Karpas-422 (cell line): ENCODE measurements around the gene MAGEE1. TPM values are rescaled to one million over a fixed set of nuclear protein-coding genes. Genes with fewer than 3 reads are reported as not detected.

Experiments
- DNase-seq: peaks from one replicate; pipeline ENCODE4 v3.0.0-alpha.2; 2015
- H2AFZ ChIP-seq: fragments of 200-600 bp; sonication (generic); 2 replicates; pipeline ENCODE4 v1.6.1; 2014; ENCODE audit warnings: antibody characterized with exemption, low read length, mixed read lengths
- H3K27ac ChIP-seq: fragments of 200-600 bp; sonication (generic); 2 replicates; pipeline ENCODE4 v1.5.1; 2014; ENCODE audit warnings: mild to moderate bottlenecking, low read length, moderate library complexity
- H3K27me3 ChIP-seq: fragments of 200-600 bp; sonication (generic); 2 replicates; pipeline ENCODE4 v1.6.1; 2014; ENCODE audit warnings: low read length, mixed read lengths
- H3K36me3 ChIP-seq: fragments of 200-600 bp; sonication (generic); 2 replicates; pipeline ENCODE4 v1.6.1; 2014; ENCODE audit warnings: low read length, mixed read lengths; ENCODE audit not compliant: insufficient read depth
- H3K4me1 ChIP-seq: fragments of 200-600 bp; sonication (generic); 2 replicates; pipeline ENCODE4 v1.6.1; 2014; ENCODE audit warnings: mild to moderate bottlenecking, low read length, mixed read lengths
- H3K4me2 ChIP-seq: fragments of 200-600 bp; sonication (generic); 2 replicates; pipeline ENCODE4 v1.6.1; 2014; ENCODE audit warnings: low read length, low read depth, mild to moderate bottlenecking; ENCODE audit not compliant: poor library complexity, severe bottlenecking
- H3K4me3 ChIP-seq: fragments of 200-600 bp; sonication (generic); 2 replicates; pipeline ENCODE4 v1.5.1; 2014; ENCODE audit warnings: mild to moderate bottlenecking, antibody characterized with exemption, low read length, mixed read lengths
- H3K79me2 ChIP-seq: fragments of 200-600 bp; sonication (generic); 2 replicates; pipeline ENCODE4 v1.6.1; 2014; ENCODE audit warnings: mild to moderate bottlenecking, low read length, mixed read lengths
- H3K9ac ChIP-seq: fragments of 200-600 bp; sonication (generic); 2 replicates; pipeline ENCODE4 v1.6.0; 2014; ENCODE audit warnings: low read length
- H3K9me2 ChIP-seq: fragments of 200-600 bp; sonication (generic), shearing (Covaris generic); replicated peaks from 2 replicates; pipeline ENCODE4 v1.6.0; 2014; ENCODE audit warnings: mild to moderate bottlenecking, low read length, moderate library complexity; ENCODE audit not compliant: insufficient read depth
- H3K9me3 ChIP-seq: fragments of 300-700, 200-600 bp; sonication (generic); 2 replicates; pipeline ENCODE4 v1.6.1; 2014; ENCODE audit warnings: low read length, mixed read lengths
- H4K20me1 ChIP-seq: fragments of 200-600 bp; sonication (generic); 2 replicates; pipeline ENCODE4 v1.6.1; 2014; ENCODE audit warnings: mild to moderate bottlenecking, antibody characterized with exemption, low read length, low read depth; ENCODE audit not compliant: insufficient read depth
- total RNA-seq: library from RNA; depleted of rRNA; stranded (reverse); fragments of >200 nt; shearing (Covaris generic); gene quantifications from 2 replicates; pipeline ENCODE4 v1.2.3, GENCODE V29; 2014; ENCODE audit warnings: low replicate concordance; rRNA removed

Gene MAGEE1, protein sequence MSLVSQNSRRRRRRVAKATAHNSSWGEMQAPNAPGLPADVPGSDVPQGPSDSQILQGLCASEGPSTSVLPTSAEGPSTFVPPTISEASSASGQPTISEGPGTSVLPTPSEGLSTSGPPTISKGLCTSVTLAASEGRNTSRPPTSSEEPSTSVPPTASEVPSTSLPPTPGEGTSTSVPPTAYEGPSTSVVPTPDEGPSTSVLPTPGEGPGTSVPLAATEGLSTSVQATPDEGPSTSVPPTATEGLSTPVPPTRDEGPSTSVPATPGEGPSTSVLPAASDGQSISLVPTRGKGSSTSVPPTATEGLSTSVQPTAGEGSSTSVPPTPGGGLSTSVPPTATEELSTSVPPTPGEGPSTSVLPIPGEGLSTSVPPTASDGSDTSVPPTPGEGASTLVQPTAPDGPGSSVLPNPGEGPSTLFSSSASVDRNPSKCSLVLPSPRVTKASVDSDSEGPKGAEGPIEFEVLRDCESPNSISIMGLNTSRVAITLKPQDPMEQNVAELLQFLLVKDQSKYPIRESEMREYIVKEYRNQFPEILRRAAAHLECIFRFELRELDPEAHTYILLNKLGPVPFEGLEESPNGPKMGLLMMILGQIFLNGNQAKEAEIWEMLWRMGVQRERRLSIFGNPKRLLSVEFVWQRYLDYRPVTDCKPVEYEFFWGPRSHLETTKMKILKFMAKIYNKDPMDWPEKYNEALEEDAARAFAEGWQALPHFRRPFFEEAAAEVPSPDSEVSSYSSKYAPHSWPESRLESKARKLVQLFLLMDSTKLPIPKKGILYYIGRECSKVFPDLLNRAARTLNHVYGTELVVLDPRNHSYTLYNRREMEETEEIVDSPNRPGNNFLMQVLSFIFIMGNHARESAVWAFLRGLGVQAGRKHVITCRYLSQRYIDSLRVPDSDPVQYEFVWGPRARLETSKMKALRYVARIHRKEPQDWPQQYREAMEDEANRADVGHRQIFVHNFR
- total RNA-seq = 0.76 and 0.78 TPM in 2 replicates

DNA sequence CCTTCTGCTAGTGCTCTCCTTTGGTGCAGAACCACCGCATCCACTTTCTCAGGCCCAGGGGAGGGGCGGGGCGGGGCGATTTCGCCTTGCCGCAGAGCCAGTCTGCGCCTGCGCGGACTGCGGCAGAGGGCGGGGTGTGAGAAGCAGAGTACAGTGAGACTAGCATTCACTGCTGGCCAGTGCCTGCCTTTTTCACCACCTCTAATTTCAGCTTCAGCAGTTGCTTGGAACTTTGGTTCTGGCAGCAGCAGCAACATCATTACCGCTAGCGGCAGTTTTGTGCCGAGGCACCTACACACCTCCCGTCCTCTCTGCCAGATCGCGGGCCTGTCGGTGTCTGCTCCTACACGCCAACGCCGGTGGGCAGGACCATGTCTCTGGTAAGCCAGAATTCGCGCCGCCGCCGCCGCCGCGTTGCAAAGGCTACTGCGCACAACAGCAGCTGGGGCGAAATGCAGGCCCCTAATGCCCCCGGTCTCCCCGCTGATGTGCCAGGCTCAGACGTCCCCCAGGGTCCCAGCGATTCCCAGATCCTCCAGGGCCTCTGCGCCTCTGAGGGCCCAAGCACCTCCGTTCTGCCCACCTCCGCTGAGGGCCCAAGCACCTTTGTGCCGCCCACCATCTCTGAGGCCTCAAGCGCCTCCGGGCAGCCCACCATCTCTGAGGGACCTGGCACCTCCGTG lies at the start of gene MAGEE1:
TSS of gene MAGEE1 (plus strand) at position 151 of the 683 bp plus-strand sequence. CDS start at position 372, 221 bp downstream.
- Histone ChIP-seq H3K27ac (no peak within 1 kb of the TSS), H2AFZ (peak within 1 kb of the TSS; percentile 44; the same call in 1 of the 2 replicates), H3K4me1 (peaks cover 4% of the 10 kb centered on the region), H4K20me1 (no peaks in the 10 kb centered on the region), H3K36me3 (no peaks in the 10 kb centered on the region), H3K4me2 (peak within 1 kb of the TSS; percentile 56), H3K9me2 (no peaks in the 10 kb centered on the region), H3K9me3 (no peaks in the 10 kb centered on the region), H3K4me3 (peak within 1 kb of the TSS; percentile 76), H3K79me2 (no peaks in the 10 kb centered on the region), H3K9ac (peak within 1 kb of the TSS; percentile 76), H3K27me3 (no peaks in the 10 kb centered on the region)
- DNase-seq = peak; percentile 90

DNA sequence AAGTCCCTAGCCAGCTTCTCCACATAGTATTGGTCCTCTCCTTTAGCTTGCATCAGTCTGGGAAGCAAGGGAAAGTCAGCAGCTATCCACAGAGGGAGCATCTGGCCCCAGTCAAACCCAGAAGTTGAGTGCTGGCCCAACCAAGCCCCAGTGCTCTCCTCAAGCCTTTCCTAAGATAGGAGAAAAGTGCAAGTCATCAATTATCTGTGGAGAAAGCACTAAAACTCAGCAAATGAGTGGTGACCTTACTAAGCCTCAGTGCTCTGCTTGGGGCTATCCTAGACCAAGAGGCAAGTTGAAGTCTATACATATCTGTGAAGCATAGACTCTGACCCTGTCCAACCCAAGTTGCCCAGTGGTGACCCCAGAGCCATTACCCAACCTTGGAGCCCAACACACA lies 28.5 kb upstream of the MAGEE1 start:
- Histone ChIP-seq H4K20me1 (no peaks in the 10 kb centered on the region), H3K79me2 (no peaks in the 10 kb centered on the region), H3K36me3 (no peaks in the 10 kb centered on the region), H2AFZ (no peak overlapping the region), H3K9ac (no peak overlapping the region), H3K9me3 (no peaks in the 10 kb centered on the region), H3K4me3 (no peak overlapping the region), H3K27me3 (no peaks in the 10 kb centered on the region), H3K4me1 (no peaks in the 10 kb centered on the region), H3K4me2 (no peak overlapping the region), H3K9me2 (no peaks in the 10 kb centered on the region), H3K27ac (no peak overlapping the region)
- DNase-seq = no peak

DNA sequence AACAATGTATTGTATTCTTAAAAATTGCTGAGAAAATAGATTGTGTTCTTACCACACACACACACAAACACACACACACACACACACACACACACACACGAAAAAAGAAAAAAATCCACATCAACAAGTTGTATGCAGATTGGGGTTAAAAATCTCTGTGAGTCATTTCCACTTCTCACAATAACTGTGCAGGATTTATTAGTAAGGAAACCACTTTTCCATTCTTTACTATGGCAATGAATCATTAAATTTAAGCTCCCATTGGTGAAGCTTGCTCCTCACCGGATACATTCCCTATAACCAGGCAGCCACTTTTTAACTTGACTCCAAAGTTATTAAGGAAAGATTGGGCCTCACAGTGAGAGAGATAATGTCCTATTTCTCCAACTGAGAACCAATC lies 19.7 kb upstream of the MAGEE1 start:
- H3K9me3 ChIP-seq = peaks cover 2% of the 10 kb centered on the region; the same call in 1 of the 2 replicates
- DNase-seq = no peak

DNA sequence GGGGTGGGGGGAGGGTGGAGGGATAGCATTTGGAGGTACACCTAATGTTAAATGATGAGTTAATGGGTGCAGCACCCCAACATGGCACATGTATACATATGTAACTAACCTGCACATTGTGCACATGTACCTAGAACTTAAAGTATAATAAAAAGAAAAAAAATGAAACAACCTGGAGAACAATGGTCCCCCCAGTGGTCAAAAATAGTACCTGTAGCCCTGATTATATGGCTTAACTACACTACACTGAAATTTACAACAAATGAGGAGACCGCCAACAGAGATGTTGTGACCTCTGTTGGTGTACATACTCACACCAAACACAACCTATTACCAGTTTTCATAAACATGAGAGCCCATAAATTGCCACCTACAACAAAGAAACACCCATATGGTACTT lies 7.3 kb upstream of the MAGEE1 start:
- Histone ChIP-seq H3K9me3 (no peaks in the 10 kb centered on the region), H3K27ac (no peak overlapping the region), H3K9ac (no peak overlapping the region), H2AFZ (no peak overlapping the region), H3K4me1 (no peaks in the 10 kb centered on the region), H4K20me1 (no peaks in the 10 kb centered on the region), H3K79me2 (no peaks in the 10 kb centered on the region), H3K36me3 (no peaks in the 10 kb centered on the region), H3K27me3 (no peaks in the 10 kb centered on the region), H3K4me2 (no peak overlapping the region), H3K4me3 (no peak overlapping the region), H3K9me2 (no peaks in the 10 kb centered on the region)
- peak; percentile 45 for DNase-seq

More for the DNA sequence above, 19.7 kb upstream of the MAGEE1 start:
- Histone ChIP-seq H4K20me1 (no peaks in the 10 kb centered on the region), H3K36me3 (no peaks in the 10 kb centered on the region), H3K4me1 (no peaks in the 10 kb centered on the region), H3K9ac (no peak overlapping the region), H3K27ac (no peak overlapping the region), H3K4me2 (no peak overlapping the region), H3K9me2 (no peaks in the 10 kb centered on the region), H2AFZ (no peak overlapping the region), H3K4me3 (no peak overlapping the region), H3K79me2 (no peaks in the 10 kb centered on the region), H3K27me3 (no peaks in the 10 kb centered on the region)

DNA sequence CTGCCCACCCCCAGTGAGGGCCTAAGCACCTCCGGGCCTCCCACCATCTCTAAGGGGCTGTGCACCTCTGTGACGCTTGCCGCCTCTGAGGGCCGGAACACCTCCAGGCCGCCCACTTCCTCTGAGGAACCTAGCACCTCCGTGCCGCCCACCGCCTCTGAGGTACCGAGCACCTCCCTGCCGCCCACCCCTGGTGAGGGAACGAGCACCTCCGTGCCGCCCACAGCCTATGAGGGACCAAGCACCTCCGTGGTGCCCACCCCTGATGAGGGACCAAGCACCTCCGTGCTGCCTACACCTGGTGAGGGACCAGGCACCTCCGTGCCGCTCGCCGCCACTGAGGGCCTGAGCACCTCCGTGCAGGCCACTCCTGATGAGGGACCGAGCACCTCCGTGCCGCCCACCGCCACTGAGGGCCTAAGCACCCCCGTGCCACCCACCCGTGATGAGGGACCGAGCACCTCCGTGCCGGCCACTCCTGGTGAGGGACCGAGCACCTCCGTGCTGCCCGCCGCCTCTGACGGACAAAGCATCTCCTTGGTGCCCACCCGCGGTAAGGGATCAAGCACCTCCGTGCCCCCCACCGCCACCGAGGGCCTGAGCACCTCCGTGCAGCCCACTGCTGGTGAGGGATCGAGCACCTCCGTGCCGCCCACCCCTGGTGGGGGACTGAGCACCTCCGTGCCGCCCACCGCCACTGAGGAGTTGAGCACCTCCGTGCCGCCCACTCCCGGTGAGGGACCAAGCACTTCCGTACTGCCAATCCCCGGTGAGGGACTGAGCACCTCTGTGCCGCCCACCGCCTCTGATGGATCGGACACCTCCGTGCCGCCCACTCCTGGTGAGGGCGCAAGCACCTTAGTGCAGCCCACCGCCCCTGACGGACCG lies 977 bp downstream of the MAGEE1 start:
- H3K4me2 ChIP-seq = peak overlapping the region; percentile 56
- no peaks in the 10 kb centered on the region for H3K9me3 ChIP-seq
- H2AFZ ChIP-seq = peak overlapping the region; percentile 44; the same call in 1 of the 2 replicates
- no peaks in the 10 kb centered on the region for H3K27me3 ChIP-seq
- H3K4me3 ChIP-seq = peak overlapping the region; percentile 76
- no peaks in the 10 kb centered on the region for H3K9me2 ChIP-seq
- no peak overlapping the region for H3K27ac ChIP-seq
- H3K79me2 ChIP-seq = no peaks in the 10 kb centered on the region
- H3K36me3 ChIP-seq = no peaks in the 10 kb centered on the region
- H3K9ac ChIP-seq = peak overlapping the region; percentile 76
- DNase-seq = peak; percentile 55
- H4K20me1 ChIP-seq = no peaks in the 10 kb centered on the region
- peaks cover 4% of the 10 kb centered on the region for H3K4me1 ChIP-seq

DNA sequence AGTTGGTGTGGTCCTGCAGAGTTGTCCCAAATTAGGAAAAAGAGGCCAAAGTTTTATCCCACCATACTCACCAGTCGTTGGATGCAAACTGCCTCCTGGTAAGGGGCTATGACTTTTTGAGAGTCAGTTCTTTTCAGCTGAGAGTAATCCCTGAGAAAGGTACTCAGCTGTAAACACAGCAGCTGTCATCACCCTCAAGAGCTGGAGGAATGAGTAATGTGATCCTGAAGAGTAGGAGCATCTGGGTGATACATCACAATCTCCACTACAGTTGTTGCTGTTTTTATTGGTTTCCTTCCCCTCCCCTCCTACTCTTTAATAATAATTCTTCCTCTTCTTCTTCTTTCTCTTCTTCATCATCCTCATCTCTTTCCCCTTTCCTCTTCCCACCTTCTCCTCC lies 5.7 kb downstream of the MAGEE1 start:
- Histone ChIP-seq H2AFZ (no peak overlapping the region), H3K9me3 (no peaks in the 10 kb centered on the region), H3K27me3 (no peaks in the 10 kb centered on the region), H3K27ac (no peak overlapping the region), H3K36me3 (no peaks in the 10 kb centered on the region), H4K20me1 (no peaks in the 10 kb centered on the region), H3K4me2 (no peak overlapping the region), H3K9ac (no peak overlapping the region), H3K4me3 (no peak overlapping the region), H3K9me2 (no peaks in the 10 kb centered on the region), H3K4me1 (no peaks in the 10 kb centered on the region), H3K79me2 (no peaks in the 10 kb centered on the region)
- DNase-seq = no peak

DNA sequence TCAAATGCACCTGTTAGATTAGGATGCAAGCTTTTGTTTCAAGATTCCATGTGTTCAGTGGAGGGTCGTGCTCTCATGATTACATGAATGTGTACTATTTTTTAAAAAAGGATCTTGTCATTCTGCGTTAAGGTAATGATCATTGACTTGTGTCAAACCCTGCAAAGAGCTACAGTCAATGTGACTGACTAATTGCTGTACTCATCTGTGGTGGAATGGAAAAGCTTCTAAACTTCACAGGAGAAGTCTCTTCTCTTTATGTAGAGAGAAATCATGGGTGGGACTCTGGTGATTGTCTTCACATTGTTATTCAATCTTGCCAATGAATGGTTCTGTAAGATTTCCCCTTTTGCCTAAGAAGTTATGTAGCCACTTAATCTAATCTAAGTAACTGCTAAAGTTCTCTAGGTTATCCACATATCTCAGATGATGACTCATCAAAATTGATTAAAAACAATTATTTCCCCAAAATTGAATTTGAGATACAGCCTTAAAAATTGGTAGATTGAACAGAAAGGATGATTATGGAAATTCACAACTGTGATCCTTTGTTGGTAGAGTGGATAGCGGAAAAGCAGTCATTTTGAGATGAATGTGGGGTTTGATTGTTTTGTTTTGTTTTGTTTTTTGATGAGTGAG lies 6.7 kb downstream of the MAGEE1 start:
- Histone ChIP-seq H3K27me3 (no peaks in the 10 kb centered on the region), H3K9me2 (no peaks in the 10 kb centered on the region), H3K4me3 (no peak overlapping the region), H3K27ac (no peak overlapping the region), H3K4me2 (no peak overlapping the region), H2AFZ (no peak overlapping the region), H4K20me1 (no peaks in the 10 kb centered on the region), H3K9me3 (no peaks in the 10 kb centered on the region), H3K79me2 (no peaks in the 10 kb centered on the region), H3K4me1 (no peaks in the 10 kb centered on the region), H3K9ac (no peak overlapping the region), H3K36me3 (no peaks in the 10 kb centered on the region)
- DNase-seq = no peak
